HepG2 (cell line): ENCODE results near the gene SMAP2. TPM values are rescaled to one million over a fixed set of nuclear protein-coding genes. Genes with fewer than 3 reads are reported as not detected.
A peak's percentile ranks its signal among the peaks of the same experiment; 100 is the strongest.

ENCODE experiments used
- ATAC-seq: fragments of 200-7000 bp; cut with Tn5 transposase; 3 replicates; pipeline ENCODE4 v1.9.1; 2020; ENCODE audit warnings: mild to moderate bottlenecking, moderate library complexity
- BruUV-seq: library from RNA; stranded (reverse); fragments of 400-500 nt; replicated peaks from 2 replicates; lab custom pipeline; 2021; lab: Mats Ljungman, UMichigan
- CTCF ChIA-PET: fragments of 300-600 bp; formaldehyde crosslinking; extraction: SDS; loops from one replicate; lab custom pipeline; 2021; ENCODE audit warnings: low total read pairs, inconsistent platforms, low intra/inter-chr PET ratio; lab: Yijun Ruan, JAX
- POLR2A ChIA-PET: fragments of 350-600 bp; sonication (Branson Sonifier 250); formaldehyde crosslinking; loops from one replicate; lab custom pipeline; 2020; ENCODE audit warnings: antibody characterized with exemption, inconsistent platforms; lab: Yijun Ruan, JAX
- DNase-seq: peaks from one replicate; pipeline ENCODE4 v3.0.0-alpha.2; 2015; ENCODE audit warnings: low spot score
- FAIRE-seq: peaks from 3 replicates; lab custom pipeline; 2011; peaks lifted over from hg19 to GRCh38; lab: Jason Lieb, UNC
- H2AFZ ChIP-seq: one replicate; pipeline ENCODE4 v1.6.1; 2011; ENCODE audit warnings: low read length, inconsistent platforms
- H3K27ac ChIP-seq: fragments of 300-600 bp; 3 replicates; pipeline ENCODE4 v1.8.0; 2011; ENCODE audit warnings: mixed run types, mild to moderate bottlenecking, mixed read lengths, low read length, inconsistent platforms; ENCODE audit not compliant: insufficient read depth; ENCODE audit errors: extremely low read length
- H3K27me3 ChIP-seq, 2 experiments: fragments of 200-600 bp in 1 of 2; 2 replicates in 1 of 2; 3 replicates in 1 of 2; pipeline versions ENCODE4 v1.6.0 to v1.8.0; 2011; ENCODE audit warnings: low read length in 2 of 2, mild to moderate bottlenecking in 2 of 2, moderate library complexity in 2 of 2, inconsistent platforms in 1 of 2; ENCODE audit not compliant: insufficient read depth in 2 of 2, control insufficient read depth in 1 of 2
- H3K36me3 ChIP-seq, 2 experiments: fragments of 200-600 bp in 1 of 2; replicated peaks in 1 of 2; 2 replicates in 1 of 2; 3 replicates in 1 of 2; pipeline versions ENCODE4 v1.5.1 to v1.8.0; 2011; ENCODE audit warnings: low read length in 2 of 2, inconsistent platforms in 1 of 2; ENCODE audit not compliant: insufficient read depth in 2 of 2, control insufficient read depth in 1 of 2
- H3K4me1 ChIP-seq: 2 replicates; pipeline ENCODE4 v1.5.1; 2012; ENCODE audit warnings: low read length, inconsistent platforms; ENCODE audit not compliant: insufficient read depth
- H3K4me2 ChIP-seq: 2 replicates; pipeline ENCODE4 v1.6.0; 2011; ENCODE audit warnings: low read depth, low read length, inconsistent platforms
- H3K4me3 ChIP-seq, 3 experiments: fragments of 200-600 bp in 1 of 3; sonication (generic), shearing (Covaris generic) in 1 of 3; replicated peaks in 1 of 3; 2 replicates each; pipeline ENCODE4 v1.5.1; 2011 to 2016; ENCODE audit warnings: low read length in 3 of 3, inconsistent platforms in 2 of 3, low read depth in 2 of 3, mild to moderate bottlenecking in 2 of 3, control low read depth in 1 of 3, mixed read lengths in 1 of 3; ENCODE audit not compliant: insufficient read depth in 1 of 3
- H3K79me2 ChIP-seq: one replicate; pipeline ENCODE4 v1.6.1; 2011; ENCODE audit warnings: low read length, inconsistent platforms; ENCODE audit not compliant: insufficient read depth
- H3K9ac ChIP-seq: 2 replicates; pipeline ENCODE4 v1.6.0; 2011; ENCODE audit warnings: mild to moderate bottlenecking, low read depth, low read length, inconsistent platforms; ENCODE audit not compliant: insufficient read depth
- H3K9me3 ChIP-seq: 2 replicates; pipeline ENCODE4 v1.5.1; 2012; ENCODE audit warnings: mild to moderate bottlenecking, low read length
- H4K20me1 ChIP-seq: 2 replicates; pipeline ENCODE4 v1.6.0; 2011; ENCODE audit warnings: inconsistent platforms, mild to moderate bottlenecking, low read length, moderate library complexity; ENCODE audit not compliant: insufficient read depth
- AGO2 ChIP-seq: fragments of 200-400 bp; formaldehyde crosslinking; optimal IDR thresholded peaks from 2 replicates; pipeline ENCODE3; 2017; ENCODE audit warnings: mild to moderate bottlenecking, low read depth, low read length, moderate library complexity
- CENPT ChIP-seq: sonication (generic); formaldehyde crosslinking; IDR thresholded peaks from 2 replicates; pipeline ENCODE4 v1.8.0; 2022; ENCODE audit warnings: low read depth, mild to moderate bottlenecking, moderate library complexity, missing genetic modification reagents
- IRX3 ChIP-seq: sonication (generic); formaldehyde crosslinking; IDR thresholded peaks from 2 replicates; pipeline ENCODE4 v1.8.1; 2023; ENCODE audit warnings: mild to moderate bottlenecking, low read depth, missing genetic modification reagents, borderline replicate concordance
- MAZ ChIP-seq, 2 experiments: sonication (generic) in 1 of 2; formaldehyde crosslinking in 1 of 2; IDR thresholded peaks; 2 replicates each; pipeline versions ENCODE4 v1.5.0 to v1.6.1; 2012 to 2020; ENCODE audit warnings: low read depth in 2 of 2, mild to moderate bottlenecking in 2 of 2, borderline replicate concordance in 1 of 2, improper control_type of control experiment in 1 of 2, low read length in 1 of 2, missing genetic modification reagents in 1 of 2, moderate library complexity in 1 of 2
- SETDB1 ChIP-seq: sonication (generic); formaldehyde crosslinking; IDR thresholded peaks from 2 replicates; pipeline ENCODE4 v1.5.1; 2020; ENCODE audit warnings: missing genetic modification reagents, mild to moderate bottlenecking, borderline replicate concordance
- TP53 ChIP-seq: sonication (generic); formaldehyde crosslinking; conservative IDR thresholded peaks from 2 replicates; pipeline ENCODE4 v1.4.0; 2020; ENCODE audit warnings: missing genetic modification reagents
- ZBTB44 ChIP-seq: sonication (generic); formaldehyde crosslinking; IDR thresholded peaks from 2 replicates; pipeline ENCODE4 v1.4.0; 2020; ENCODE audit warnings: missing genetic modification reagents
- ZBTB7A ChIP-seq: sonication (generic); formaldehyde crosslinking; IDR thresholded peaks from 2 replicates; pipeline ENCODE4 v1.8.0; 2022; ENCODE audit warnings: mild to moderate bottlenecking, missing genetic modification reagents
- ZFAT ChIP-seq: sonication (generic); formaldehyde crosslinking; conservative IDR thresholded peaks from 2 replicates; pipeline ENCODE4 v1.8.1; 2023; ENCODE audit warnings: missing genetic modification reagents, inconsistent platforms
- ZFX ChIP-seq: sonication (generic); formaldehyde crosslinking; IDR thresholded peaks from 2 replicates; pipeline ENCODE4 v1.4.0; 2020; ENCODE audit warnings: mild to moderate bottlenecking, low read depth, missing genetic modification reagents, moderate library complexity
- ZNF207 ChIP-seq: fragments of 450-650 bp; IDR thresholded peaks from 2 replicates; pipeline ENCODE4 v1.6.1; 2016; ENCODE audit warnings: antibody characterized with exemption, borderline replicate concordance
- ZNF710 ChIP-seq: sonication (generic); formaldehyde crosslinking; IDR thresholded peaks from 2 replicates; pipeline ENCODE4 v1.5.0; 2020; ENCODE audit warnings: mild to moderate bottlenecking, missing genetic modification reagents, borderline replicate concordance
- ZNF879 ChIP-seq: sonication (generic); formaldehyde crosslinking; IDR thresholded peaks from 2 replicates; pipeline ENCODE4 v1.8.1; 2023; ENCODE audit warnings: missing genetic modification reagents
- ZZZ3 ChIP-seq: sonication (generic); formaldehyde crosslinking; IDR thresholded peaks from 2 replicates; pipeline ENCODE4 v1.4.0; 2020; ENCODE audit warnings: missing genetic modification reagents, mild to moderate bottlenecking, borderline replicate concordance
- WGBS: methylation state at CpG from one replicate; pipeline ENCODE4 v1.1.6; 2017; ENCODE audit warnings: low lambda C conversion rate; 5-methylcytosine and 5-hydroxymethylcytosine counted together
- in situ Hi-C: cut with HindIII; loops from 2 replicates; pipeline ENCODE4 v1.10.0; 2017; ENCODE audit warnings: low pct_unique_long_range_greater_than_20kb; ENCODE audit not compliant: extremely low pct_ligation_motif_present
- intact Hi-C: fragments of 100-400 bp; cut with micrococcal nuclease; formaldehyde crosslinking; loops from one replicate; pipeline ENCODE4 v1.10.0; 2022; ENCODE audit not compliant: unreplicated experiment
- polyA plus RNA-seq, 8 experiments: library from polyadenylated mRNA; depleted of rRNA in 3 of 8; stranded (reverse) in 7 of 8; unstranded in 1 of 8; fragments of >200 nt; fragmentation: Illumina TruSeq in 4 of 8; extraction: Trizol in 4 of 8; gene quantifications; 2 replicates each; pipeline versions ENCODE4 v1.2.1 to v1.2.3, GENCODE V29; 2011 to 2016; ENCODE audit warnings: low read depth in 4 of 8, missing spikeins in 1 of 8, mixed read lengths in 1 of 8; ENCODE audit not compliant: insufficient read depth in 1 of 8
- total RNA-seq, 5 experiments: library from RNA; depleted of rRNA; stranded (reverse); fragments of >200 nt; fragmentation: Illumina TruSeq; extraction: Trizol; gene quantifications; 2 replicates each; pipeline ENCODE4 v1.2.3, GENCODE V29; 2016; ENCODE audit warnings: low read depth in 1 of 5

SMAP2 gene
- total and polyA plus RNA-seq, 2 of the 13 experiments (the other 11 are each of a cell fraction or from before 2014, with no cell fraction given): 19.0 to 22.3 TPM

GRCh38 chr1:40423951-40424618 is 50.6 kb downstream of the SMAP2 start:
- TF ChIP-seq MAZ (IDR thresholded peaks at IDR 0.05; ENCODE audit: borderline replicate concordance, low read depth, low read length) (no peak), MAZ (CRISPR knock-in tag; IDR thresholded peaks at IDR 0.05; ENCODE audit: low read depth) (no peak), ZNF207 (no peak), SETDB1 (CRISPR knock-in tag) (no peak), ZFAT (no peak), ZBTB7A (CRISPR knock-in tag) (no peak), TP53 (CRISPR knock-in tag) (0 out of 2 replicates have a peak, but pooled peaks have one; percentile 15), ZBTB44 (CRISPR knock-in tag) (no peak), CENPT (CRISPR knock-in tag) (no peak), AGO2 (no peak), ZZZ3 (CRISPR knock-in tag) (no peak), IRX3 (CRISPR knock-in tag) (no peak), ZNF710 (0 out of 2 replicates have a peak, but pooled peaks have one; percentile 21), ZFX (CRISPR knock-in tag) (no peak), ZNF879 (no peak)
- H3K9me3 ChIP-seq: no peaks in the 10 kb centered on the region
- ChIA-PET CTCF (no interaction called here), POLR2A (no interaction called here)
- no peak overlapping the region for H3K4me2 ChIP-seq
- DNase-seq: no peak
- H2AFZ ChIP-seq: no peak overlapping the region
- FAIRE-seq: no peak
- H3K4me1 ChIP-seq: peaks cover 47% of the 10 kb centered on the region
- no peak overlapping the region for H3K9ac ChIP-seq
- no TSS peak for BruUV-seq
- no peaks in the 10 kb centered on the region for H3K36me3 ChIP-seq
- in situ Hi-C loops (no loop called here), intact Hi-C loops (no loop called here)
- WGBS: 95% methylated on average over 6 of the region's 6 CpGs
- peak overlapping the region; percentile 98 for H3K27ac ChIP-seq
- H3K79me2 ChIP-seq: no peaks in the 10 kb centered on the region
- H4K20me1 ChIP-seq: no peaks in the 10 kb centered on the region
- no peak for ATAC-seq
- no peak overlapping the region for H3K4me3 ChIP-seq
- no peaks in the 10 kb centered on the region for H3K27me3 ChIP-seq
